Endothelial cell of umbilical vein (primary cell): Measurements from ENCODE around the gene CD2BP2. TPM values are rescaled to one million over a fixed set of nuclear protein-coding genes. Genes with fewer than 3 reads are reported as not detected.

Experiments
- BruUV-seq: library from RNA; stranded (reverse); fragments of 400-500 nt; replicated peaks from 2 replicates; lab custom pipeline; 2021; lab: Mats Ljungman, UMichigan
- CTCF ChIA-PET: fragments of 300-600, 350-600 bp; sonication (Branson Sonifier 250); formaldehyde crosslinking; loops from one replicate; lab custom pipeline; 2021; ENCODE audit warnings: antibody characterized with exemption, inconsistent platforms; lab: Charles Lee
- POLR2A ChIA-PET: fragments of 300-600, 350-600 bp; sonication (Branson Sonifier 250); formaldehyde crosslinking; loops from one replicate; lab custom pipeline; 2021; ENCODE audit warnings: antibody characterized with exemption, inconsistent platforms; lab: Charles Lee
- DNase-seq: peaks from one replicate; pipeline ENCODE4 v3.0.0-alpha.2; 2011; ENCODE audit warnings: low read depth, low spot score
- FAIRE-seq: peaks from 2 replicates; lab custom pipeline; 2011; peaks lifted over from hg19 to GRCh38; lab: Jason Lieb, UNC
- H2AFZ ChIP-seq: 2 replicates; pipeline ENCODE4 v1.6.0; 2012; ENCODE audit warnings: low read depth, low read length, control low read depth, inconsistent platforms
- H3K27ac ChIP-seq: 2 replicates; pipeline ENCODE4 v1.5.1; 2011; ENCODE audit warnings: low read depth, mild to moderate bottlenecking, control low read depth, low read length, moderate library complexity; ENCODE audit not compliant: insufficient read depth
- H3K27me3 ChIP-seq, 2 experiments: 2 replicates each; pipeline versions ENCODE4 v1.6.0 to v1.6.1; 2011; ENCODE audit warnings: low read length in 2 of 2, mixed read lengths in 1 of 2; ENCODE audit not compliant: control insufficient read depth in 2 of 2, insufficient read depth in 2 of 2
- H3K36me3 ChIP-seq, 2 experiments: 2 replicates in 1 of 2; 3 replicates in 1 of 2; pipeline ENCODE4 v1.5.1; 2011; ENCODE audit warnings: low read length in 2 of 2, mild to moderate bottlenecking in 1 of 2, moderate library complexity in 1 of 2; ENCODE audit not compliant: control insufficient read depth in 2 of 2, insufficient read depth in 2 of 2; ENCODE audit errors: extremely low read depth in 1 of 2
- H3K4me1 ChIP-seq: 3 replicates; pipeline ENCODE4 v1.5.1; 2011; ENCODE audit warnings: mild to moderate bottlenecking, low read length; ENCODE audit not compliant: control insufficient read depth, insufficient read depth; ENCODE audit errors: extremely low read depth
- H3K4me2 ChIP-seq: 2 replicates; pipeline ENCODE4 v1.6.1; 2011; ENCODE audit warnings: low read length, control low read depth, mixed read lengths; ENCODE audit not compliant: insufficient read depth
- H3K4me3 ChIP-seq, 3 experiments: fragments of 200-600 bp in 1 of 3; sonication (generic), shearing (Covaris generic) in 1 of 3; replicated peaks in 1 of 3; 2 replicates each; pipeline ENCODE4 v1.5.1; 2011 to 2016; ENCODE audit warnings: control low read depth in 3 of 3, low read length in 3 of 3, mild to moderate bottlenecking in 2 of 3, inconsistent platforms in 1 of 3, low read depth in 1 of 3, moderate library complexity in 1 of 3; ENCODE audit not compliant: insufficient read depth in 1 of 3
- H3K79me2 ChIP-seq: 2 replicates; pipeline ENCODE4 v1.6.0; 2012; ENCODE audit warnings: low read length, inconsistent platforms; ENCODE audit not compliant: control insufficient read depth, insufficient read depth
- H3K9ac ChIP-seq: replicated peaks from 2 replicates; pipeline ENCODE3; 2011; ENCODE audit warnings: low read length, control low read depth; ENCODE audit not compliant: insufficient read depth; ENCODE audit errors: extremely low read depth
- H3K9me1 ChIP-seq: replicated peaks from 3 replicates; pipeline ENCODE4 v1.6.0; 2011; ENCODE audit warnings: mild to moderate bottlenecking, low read length; ENCODE audit not compliant: control insufficient read depth, insufficient read depth; ENCODE audit errors: extremely low read depth
- H3K9me3 ChIP-seq: replicated peaks from 2 replicates; pipeline ENCODE4 v1.5.1; 2012; ENCODE audit warnings: low read length, inconsistent platforms; ENCODE audit not compliant: control insufficient read depth, insufficient read depth
- H4K20me1 ChIP-seq: replicated peaks from 2 replicates; pipeline ENCODE3; 2011; ENCODE audit warnings: mild to moderate bottlenecking, low read length; ENCODE audit not compliant: control insufficient read depth, insufficient read depth; ENCODE audit errors: extremely low read depth
- CTCF ChIP-seq, 2 donors: IDR thresholded peaks; 1 replicate in 1 of 2; 2 replicates in 1 of 2; pipeline ENCODE4 v1.5.1; 2011; ENCODE audit warnings: low read length in 2 of 2, mild to moderate bottlenecking in 2 of 2, moderate library complexity in 2 of 2, control low read depth in 1 of 2, inconsistent platforms in 1 of 2, low read depth in 1 of 2; ENCODE audit not compliant: insufficient read depth in 1 of 2; ENCODE audit errors: extremely low read depth in 1 of 2
- EZH2 ChIP-seq: IDR thresholded peaks from 2 replicates; pipeline ENCODE4 v1.6.1; 2012; ENCODE audit warnings: borderline replicate concordance, low read depth, mild to moderate bottlenecking, moderate library complexity, low read length, inconsistent platforms; ENCODE audit not compliant: severe bottlenecking
- FOS ChIP-seq: IDR thresholded peaks from 2 replicates; pipeline ENCODE4 v1.6.1; 2011; ENCODE audit warnings: mild to moderate bottlenecking, low read length, moderate library complexity, borderline replicate concordance; ENCODE audit not compliant: insufficient read depth
- GATA2 ChIP-seq: IDR thresholded peaks from 2 replicates; pipeline ENCODE4 v1.7.0; 2011; ENCODE audit warnings: low read depth, mild to moderate bottlenecking, moderate library complexity, mixed read lengths, low read length; ENCODE audit not compliant: insufficient read length, insufficient read depth
- JUN ChIP-seq: IDR thresholded peaks from 2 replicates; pipeline ENCODE4 v1.6.1; 2011; ENCODE audit warnings: borderline replicate concordance, low read depth; ENCODE audit not compliant: insufficient read length, insufficient read depth
- MYC ChIP-seq: IDR thresholded peaks from one replicate; pipeline ENCODE4 v1.6.1; 2011; ENCODE audit warnings: mild to moderate bottlenecking, low read depth, low read length
- POLR2A ChIP-seq: IDR thresholded peaks from 2 replicates; pipeline ENCODE4 v1.6.1; 2012; ENCODE audit warnings: low read depth, mild to moderate bottlenecking, control low read depth, low read length
- POLR2AphosphoS5 ChIP-seq: IDR thresholded peaks from 2 replicates; pipeline ENCODE4 v1.6.1; 2012; ENCODE audit warnings: low read depth, mild to moderate bottlenecking, control low read depth, low read length, moderate library complexity; ENCODE audit not compliant: insufficient read depth
- dilution Hi-C: fragments of 300-500 bp; cut with MboI; formaldehyde crosslinking; loops from one replicate; pipeline ENCODE4 v1.15.0; 2019; ENCODE audit warnings: low sequenced_read_pairs; ENCODE audit not compliant: extremely low pct_ligation_motif_present
- intact Hi-C: fragments of 100-400 bp; cut with micrococcal nuclease; formaldehyde crosslinking; loops from one replicate; pipeline ENCODE4 v1.10.0; 2022
- polyA plus RNA-seq, 4 experiments: library from polyadenylated mRNA; depleted of rRNA in 3 of 4; stranded (reverse) in 3 of 4; unstranded in 1 of 4; fragments of >200 nt; gene quantifications; 2 replicates each; pipeline versions ENCODE4 v1.2.1 to v1.2.3, GENCODE V29; 2011 to 2012; ENCODE audit warnings: missing spikeins in 1 of 4
- total RNA-seq: library from RNA; stranded (reverse); gene quantifications from 2 replicates; pipeline ENCODE4 v1.2.3, GENCODE V29; 2021
- TF ChIP-seq, protein P1 (sequence below): IDR thresholded peaks from 2 replicates; pipeline ENCODE4 v1.6.1; 2011; ENCODE audit not compliant: insufficient read depth, insufficient read length

Gene CD2BP2
- total and polyA plus RNA-seq, 2 donors (not counting 3 experiments of a cell fraction or from before 2014, with no cell fraction given): 47.2 to 75.7 TPM

DNA sequence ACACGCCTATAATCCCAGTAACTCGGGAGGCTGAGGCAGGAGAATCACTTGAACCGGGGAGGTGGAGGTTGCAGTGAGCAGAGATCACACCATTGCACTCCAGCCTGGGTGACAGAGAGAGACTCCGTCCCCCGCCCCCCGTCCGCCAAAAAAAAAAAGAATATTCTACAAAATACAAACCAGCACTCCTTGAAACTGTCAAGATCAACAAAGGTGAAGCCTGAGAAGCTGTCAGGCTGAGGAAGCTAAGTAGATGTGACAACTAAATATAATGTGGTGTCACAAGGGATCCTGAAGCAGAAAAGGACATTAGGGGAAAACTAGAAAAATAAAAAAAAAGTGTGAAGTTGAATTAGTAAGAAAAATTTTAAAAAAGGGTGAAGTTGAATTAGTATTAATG, 6.2 kb downstream of the CD2BP2 start:
- Histone ChIP-seq H3K4me3 (no peak overlapping the region), H4K20me1 (no peaks in the 10 kb centered on the region), H2AFZ (no peak overlapping the region), H3K4me2 (no peak overlapping the region), H3K79me2 (peaks cover 9% of the 10 kb centered on the region), H3K9me1 (no peaks in the 10 kb centered on the region), H3K9me3 (no peaks in the 10 kb centered on the region), H3K27me3 (no peaks in the 10 kb centered on the region), H3K36me3 (peaks cover 6 to 11% of the 10 kb centered on the region in 2 experiments), H3K9ac (no peak overlapping the region), H3K27ac (no peak overlapping the region), H3K4me1 (peaks cover 19% of the 10 kb centered on the region)
- no peak for FAIRE-seq
- ChIA-PET CTCF (no interaction called here), POLR2A (no interaction called here)
- DNase-seq: no peak
- BruUV-seq: no TSS peak
- intact Hi-C loops: no loop called here
- TF ChIP-seq POLR2AphosphoS5 (no peak), MYC (no peak), JUN (no peak), CTCF (IDR thresholded peaks at IDR 0.05; ENCODE audit: extremely low read depth in 1 of 2, insufficient read depth in 1 of 2, low read depth in 1 of 2, low read length in 2 of 2) (no peak), POLR2A (no peak), GATA2 (no peak), EZH2 (no peak), FOS (no peak)
- TF ChIP-seq, protein P1, sequence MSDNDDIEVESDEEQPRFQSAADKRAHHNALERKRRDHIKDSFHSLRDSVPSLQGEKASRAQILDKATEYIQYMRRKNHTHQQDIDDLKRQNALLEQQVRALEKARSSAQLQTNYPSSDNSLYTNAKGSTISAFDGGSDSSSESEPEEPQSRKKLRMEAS: no peak
- dilution Hi-C loops: no loop called here
